ENCODE data around the gene NAA80. TPM values are rescaled to one million over a fixed set of nuclear protein-coding genes. Genes with fewer than 3 reads are reported as not detected.
"Not testable (repeated sequence)": the region's sequence is repeated elsewhere in the genome, so short reads cannot be mapped to it uniquely, and the experiment has no call there.

Gene NAA80
- polyA plus RNA-seq, 1 of the 3 experiments (the other 2 are of a cell fraction): 10.5 TPM

- Histone ChIP-seq H2AFZ (ENCODE audit: low read depth) (no peak overlapping the region), H3K4me2 (peak overlapping the region; percentile 78), H3K9ac (peak overlapping the region; percentile 58; the same call in 1 of the 2 replicates), H3K79me2 (ENCODE audit: insufficient read depth) (peaks cover 12% of the 10 kb centered on the region), H3K27me3 (ENCODE audit: insufficient read depth) (no peaks in the 10 kb centered on the region), H3K4me3 (ENCODE audit: low read depth in 2 of 2, low read length in 1 of 2) (no peak overlapping the region), H3F3A (replicated peaks; ENCODE audit: insufficient read depth) (peaks cover 36% of the 10 kb centered on the region), H3K4me1 (ENCODE audit: control insufficient read depth in 1 of 2, insufficient read depth in 2 of 2, low read depth in 1 of 2, low read length in 1 of 2) (peaks cover 26 to 42% of the 10 kb centered on the region in 2 experiments; a peak in 3 of 4 replicates), H3K9me2 (no peaks in the 10 kb centered on the region), H3K36me3 (replicated peaks in 1 of 2; ENCODE audit: control insufficient read depth in 1 of 2, insufficient read depth in 2 of 2, low read length in 1 of 2) (peaks cover under 1 to 7% of the 10 kb centered on the region in 2 experiments), H3K27ac (ENCODE audit: low read depth in 2 of 2, low read length in 1 of 2) (peak overlapping the region; percentile 71 to 83), H4K20me1 (ENCODE audit: insufficient read depth) (no peaks in the 10 kb centered on the region), H3K9me3 (no peaks in the 10 kb centered on the region)
- ChIA-PET POLR2A (interaction anchor here (0.6 kb wide), 3 partner anchors 24 to 74 kb away, joined by 3 to 4 read pairs (median 3); no protein-coding TSS in a partner anchor), CTCF (interaction anchor here (0.6 to 6.6 kb wide), 16 partner anchors 9 to 72 kb away, joined by 3 to 49 read pairs (median 3); partner anchors contain the start of genes GNAT1 and HYAL2)
- TF ChIP-seq CHD2 (IDR thresholded peaks at IDR 0.05; ENCODE audit: low read length, partially characterized antibody): no peak
- TF ChIP-seq POLR2AphosphoS5 (IDR thresholded peaks at IDR 0.05; ENCODE audit: low read depth, low read length): 0 out of 2 replicates have a peak, but pooled peaks have one; percentile 18
- DNase-seq: no peak
- WGBS (ENCODE audit: low lambda C conversion rate): 65% methylated on average over 5 of the region's 6 CpGs
Observed at GRCh38 chr3:50263478-50264382, 35.5 kb downstream of the NAA80 start.

DNA sequence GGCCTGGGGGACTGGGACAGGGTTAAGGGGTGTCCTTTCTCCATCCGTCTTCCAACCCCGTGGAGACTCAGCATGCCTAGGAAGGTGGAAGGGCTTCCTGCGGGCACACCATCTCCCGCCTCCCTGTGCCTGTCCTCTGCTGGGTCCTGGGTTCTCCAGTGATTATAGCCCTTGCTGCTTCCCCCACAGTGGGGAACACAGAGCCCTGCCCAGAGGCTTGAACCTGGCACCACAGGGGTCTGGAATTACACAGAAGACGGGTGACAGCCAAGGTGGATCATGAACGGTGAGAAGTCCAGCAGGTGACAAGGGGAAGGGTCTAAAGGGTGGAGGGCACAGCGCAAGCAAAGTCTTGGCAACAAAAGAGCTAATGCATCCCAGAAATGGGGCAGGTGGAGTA, 36.4 kb downstream of the NAA80 start:
- TF ChIP-seq FOXM1 (IDR thresholded peaks at IDR 0.05; ENCODE audit: low read depth) (no peak), RCOR1 (IDR thresholded peaks at IDR 0.05; ENCODE audit: low read length) (no peak), FOXJ3 (CRISPR knock-in tag; IDR thresholded peaks at IDR 0.05) (no peak), RXRA (IDR thresholded peaks at IDR 0.05; ENCODE audit: borderline replicate concordance, low read depth) (no peak), NRF1 (IDR thresholded peaks at IDR 0.05; ENCODE audit: low read depth, low read length) (no peak)
- H3K79me2 ChIP-seq (ENCODE audit: insufficient read depth): peaks cover 12% of the 10 kb centered on the region
- no peak for DNase-seq
- H3K9me2 ChIP-seq: no peaks in the 10 kb centered on the region
- peak overlapping the region in 1 of 2 experiments; percentile 83; a peak in 2 of 4 replicates for H3K27ac ChIP-seq (ENCODE audit: low read depth in 2 of 2, low read length in 1 of 2)
- H4K20me1 ChIP-seq (ENCODE audit: insufficient read depth): no peaks in the 10 kb centered on the region
- H3K4me1 ChIP-seq (ENCODE audit: control insufficient read depth in 1 of 2, insufficient read depth in 2 of 2, low read depth in 1 of 2, low read length in 1 of 2): peaks cover 26 to 42% of the 10 kb centered on the region in 2 experiments; a peak in 3 of 4 replicates
- H2AFZ ChIP-seq (ENCODE audit: low read depth): no peak overlapping the region
- no peak overlapping the region for H3K4me2 ChIP-seq
- CTCF ChIA-PET: interaction anchor here (0.6 to 1.8 kb wide), 6 partner anchors 9 to 37 kb away, joined by 3 to 8 read pairs (median 3); no protein-coding TSS in a partner anchor
- no peaks in the 10 kb centered on the region for H3K9me3 ChIP-seq
- peaks cover 4 to 16% of the 10 kb centered on the region in 2 experiments for H3K36me3 ChIP-seq (replicated peaks in 1 of 2; ENCODE audit: control insufficient read depth in 1 of 2, insufficient read depth in 2 of 2, low read length in 1 of 2)
- H3K27me3 ChIP-seq (ENCODE audit: insufficient read depth): no peaks in the 10 kb centered on the region
- H3K9ac ChIP-seq: no peak overlapping the region
- H3F3A ChIP-seq (replicated peaks; ENCODE audit: insufficient read depth): peaks cover 38% of the 10 kb centered on the region
- H3K4me3 ChIP-seq (ENCODE audit: low read depth in 2 of 2, low read length in 1 of 2): no peak overlapping the region
- 94% methylated on average over 7 of the region's 7 CpGs for WGBS (ENCODE audit: low lambda C conversion rate)
- POLR2A ChIA-PET: no interaction called here

GRCh38 chr3:50262200-50262599, 37.0 kb downstream of the NAA80 start:
- POLR2A ChIA-PET; H4K20me1 ChIP-seq (ENCODE audit: insufficient read depth); H3K9me2 ChIP-seq; H3K9ac ChIP-seq; H3K4me2 ChIP-seq; H3K4me3 ChIP-seq (ENCODE audit: low read depth in 2 of 2, low read length in 1 of 2); H3K9me3 ChIP-seq; H3K27ac ChIP-seq (ENCODE audit: low read depth in 2 of 2, low read length in 1 of 2); DNase-seq; H3K27me3 ChIP-seq (ENCODE audit: insufficient read depth); H2AFZ ChIP-seq (ENCODE audit: low read depth): not testable (repeated sequence)
- CTCF ChIA-PET: interaction anchor here (1.4 to 27.9 kb wide), 4 partner anchors 10 to 37 kb away, joined by 3 to 433 read pairs (median 125); partner anchors contain the start of genes GNAI2, HYAL3, NAA80 and SEMA3B
- WGBS (ENCODE audit: low lambda C conversion rate): 95% methylated on average over 4 of the region's 4 CpGs
- H3F3A ChIP-seq (replicated peaks; ENCODE audit: insufficient read depth): peaks cover 41% of the 10 kb centered on the region
- H3K79me2 ChIP-seq (ENCODE audit: insufficient read depth): peaks cover 12% of the 10 kb centered on the region
- H3K4me1 ChIP-seq (ENCODE audit: control insufficient read depth in 1 of 2, insufficient read depth in 2 of 2, low read depth in 1 of 2, low read length in 1 of 2): peaks cover 26 to 39% of the 10 kb centered on the region in 2 experiments; a peak in 3 of 4 replicates
- H3K36me3 ChIP-seq (replicated peaks in 1 of 2; ENCODE audit: control insufficient read depth in 1 of 2, insufficient read depth in 2 of 2, low read length in 1 of 2): peaks cover 7 to 20% of the 10 kb centered on the region in 2 experiments

Data from SK-N-SH (cell line).